ENCODE results near the gene GAS2L1. TPM values are rescaled to one million over a fixed set of nuclear protein-coding genes. Genes with fewer than 3 reads are reported as not detected.

The GAS2L1 gene
- total RNA-seq, 1 experiment from 2014 or later = 8.0 TPM

GRCh38 chr22:29266564-29267461 is 39.6 kb upstream of the GAS2L1 start:
- Histone ChIP-seq H2BK15ac (ENCODE audit: low read depth, low read length) (no peak overlapping the region), H4K5ac (ENCODE audit: insufficient read length, low read depth, low read length) (peak overlapping the region; percentile 31), H4K8ac (replicated peaks; ENCODE audit: insufficient read length, low read depth, low read length) (no peak overlapping the region), H4K91ac (ENCODE audit: insufficient read length, low read depth, low read length) (peak overlapping the region; percentile 72), H3K27me3 (ENCODE audit: insufficient read depth, low read length) (no peaks in the 10 kb centered on the region), H3K23me2 (ENCODE audit: insufficient read length, low read depth, low read length, poor library complexity, severe bottlenecking) (peaks cover 23% of the 10 kb centered on the region), H3K9ac (ENCODE audit: extremely low read depth, insufficient read length, low read length) (peak overlapping the region; percentile 99), H2AFZ (ENCODE audit: low read length) (no peak overlapping the region), H3K27ac (ENCODE audit: insufficient read length, low read depth, low read length) (no peak overlapping the region), H3K4me2 (ENCODE audit: insufficient read depth, insufficient read length, low read length) (peak overlapping the region; percentile 92), H2BK20ac (ENCODE audit: low read depth, low read length, poor library complexity, severe bottlenecking) (no peak overlapping the region), H2BK12ac (ENCODE audit: insufficient read length, low read depth, low read length) (no peak overlapping the region), H3K56ac (ENCODE audit: insufficient read length, low read depth, low read length) (no peak overlapping the region), H4K20me1 (ENCODE audit: control insufficient read depth, insufficient read depth, insufficient read length) (no peaks in the 10 kb centered on the region), H3K23ac (ENCODE audit: insufficient read length, low read depth, low read length) (no peak overlapping the region), H3K79me2 (ENCODE audit: insufficient read depth, low read length) (peaks cover 37% of the 10 kb centered on the region), H3K4me1 (ENCODE audit: insufficient read depth, low read length) (peaks cover 8% of the 10 kb centered on the region), H3K4ac (ENCODE audit: low read depth, low read length) (no peak overlapping the region), H2BK5ac (ENCODE audit: insufficient read length, low read length) (no peak overlapping the region), H3K14ac (ENCODE audit: insufficient read depth, low read length) (peak overlapping the region; percentile 100), H3K79me1 (ENCODE audit: insufficient read depth, low read depth, low read length, poor library complexity, severe bottlenecking) (no peaks in the 10 kb centered on the region), H3K9me3 (ENCODE audit: control insufficient read depth, low read depth, low read length) (no peaks in the 10 kb centered on the region), H3T11ph (ENCODE audit: low read length) (no peak overlapping the region), H2BK120ac (ENCODE audit: low read depth, low read length, poor library complexity, severe bottlenecking) (no peak overlapping the region), H3K18ac (ENCODE audit: insufficient read length, low read depth, low read length) (peak overlapping the region; percentile 100), H2AK5ac (ENCODE audit: insufficient read length, low read length) (no peak overlapping the region)
- Mint-ChIP-seq H3K27me3 (ENCODE audit: low read depth) (no peaks in the 10 kb centered on the region), H3K9me3 (peaks cover 0 to 4% of the 10 kb centered on the region in 2 experiments; a peak in 2 of 5 replicates), H3K4me1 (peaks cover 31 to 38% of the 10 kb centered on the region in 2 experiments), H3K36me3 (ENCODE audit: insufficient read depth in 1 of 3, low read depth in 3 of 3) (peaks cover 38 to 61% (median 52%) of the 10 kb centered on the region in 3 experiments; a peak in 6 of 7 replicates), H3K4me3 (peak overlapping the region; percentile 92 to 93), H3K27ac (peak overlapping the region; percentile 96 to 100 (median 98))
- no peak for TF ChIP-seq CTCF (conservative IDR thresholded peaks at IDR 0.05)
- no CpG with 5 or more reads among the region's 13 CpGs for WGBS (ENCODE audit: extremely low coverage, insufficient read length, low lambda C conversion rate)
- no peak for DNase-seq
